SK-N-SH (cell line): Measurements from ENCODE around the gene NTRK2. TPM values are rescaled to one million over a fixed set of nuclear protein-coding genes. Genes with fewer than 3 reads are reported as not detected.

Experiments used
- CTCF ChIA-PET: fragments of 300-600, 350-600 bp; formaldehyde crosslinking; extraction: SDS; loops from one replicate; lab custom pipeline; 2021; lab: Yijun Ruan, JAX
- POLR2A ChIA-PET: fragments of 350-600 bp; sonication (Branson Sonifier 250); formaldehyde crosslinking; extraction: SDS; loops from one replicate; lab custom pipeline; 2020; ENCODE audit warnings: antibody characterized with exemption, inconsistent platforms; lab: Yijun Ruan, JAX
- DNase-seq: peaks from one replicate; pipeline ENCODE4 v3.0.0; 2012
- H2AFZ ChIP-seq: fragments of 200-600 bp; sonication (generic); 2 replicates; pipeline ENCODE4 v1.8.1; 2016; ENCODE audit warnings: antibody characterized with exemption, mild to moderate bottlenecking, low read depth
- H3F3A ChIP-seq: fragments of 200-600 bp; sonication (generic); replicated peaks from 2 replicates; pipeline ENCODE3; 2016; ENCODE audit warnings: antibody characterized with exemption, mild to moderate bottlenecking; ENCODE audit not compliant: insufficient read depth
- H3K27ac ChIP-seq, 2 experiments: fragments of 200-500 bp in 1 of 2; fragments of 200-600 bp in 1 of 2; sonication (Bioruptor generic) in 1 of 2; sonication (generic), shearing (Covaris generic) in 1 of 2; 2 replicates each; pipeline versions ENCODE4 v1.5.1 to v1.6.1; 2014 to 2016; ENCODE audit warnings: low read depth in 2 of 2, inconsistent platforms in 1 of 2, low read length in 1 of 2, mild to moderate bottlenecking in 1 of 2, mixed read lengths in 1 of 2
- H3K27me3 ChIP-seq: fragments of 200-600 bp; sonication (generic), shearing (Covaris generic); 2 replicates; pipeline ENCODE4 v1.6.1; 2016; ENCODE audit warnings: mixed run types; ENCODE audit not compliant: insufficient read depth
- H3K36me3 ChIP-seq, 2 experiments: fragments of 200-500 bp in 1 of 2; fragments of 200-600 bp in 1 of 2; sonication (Bioruptor generic) in 1 of 2; sonication (generic) in 1 of 2; replicated peaks in 1 of 2; 2 replicates each; pipeline versions ENCODE3 to v1.5.1; 2014 to 2016; ENCODE audit warnings: low read length in 1 of 2, mild to moderate bottlenecking in 1 of 2; ENCODE audit not compliant: insufficient read depth in 2 of 2, control insufficient read depth in 1 of 2
- H3K4me1 ChIP-seq, 2 experiments: fragments of 200-500 bp in 1 of 2; fragments of 200-600 bp in 1 of 2; sonication (Bioruptor generic) in 1 of 2; sonication (generic), shearing (Covaris generic) in 1 of 2; 2 replicates each; pipeline versions ENCODE4 v1.5.1 to v1.6.1; 2014 to 2016; ENCODE audit warnings: low read depth in 1 of 2, low read length in 1 of 2, mixed run types in 1 of 2; ENCODE audit not compliant: insufficient read depth in 2 of 2, control insufficient read depth in 1 of 2
- H3K4me2 ChIP-seq: fragments of 200-600 bp; sonication (generic), shearing (Covaris generic); 2 replicates; pipeline ENCODE4 v1.6.1; 2017; ENCODE audit warnings: mixed run types
- H3K4me3 ChIP-seq, 2 experiments: fragments of 200-500 bp in 1 of 2; fragments of 200-600 bp in 1 of 2; sonication (Bioruptor generic) in 1 of 2; sonication (generic), shearing (Covaris generic) in 1 of 2; 2 replicates each; pipeline versions ENCODE4 v1.5.1 to v1.8.1; 2014 to 2016; ENCODE audit warnings: low read depth in 2 of 2, inconsistent platforms in 1 of 2, low read length in 1 of 2, mild to moderate bottlenecking in 1 of 2, mixed read lengths in 1 of 2, moderate library complexity in 1 of 2
- H3K79me2 ChIP-seq: fragments of 200-600 bp; sonication (generic); 2 replicates; pipeline ENCODE4 v1.8.1; 2017; ENCODE audit warnings: mild to moderate bottlenecking; ENCODE audit not compliant: insufficient read depth
- H3K9ac ChIP-seq: fragments of 200-600 bp; sonication (generic); 2 replicates; pipeline ENCODE4 v1.6.1; 2017; ENCODE audit warnings: mixed run types
- H3K9me2 ChIP-seq: fragments of 200-600 bp; sonication (generic); 2 replicates; pipeline ENCODE4 v1.6.1; 2017; ENCODE audit warnings: mixed run types
- H3K9me3 ChIP-seq: fragments of 200-600 bp; sonication (generic); 2 replicates; pipeline ENCODE4 v1.6.1; 2017; ENCODE audit warnings: mixed run types, mild to moderate bottlenecking, moderate library complexity
- H4K20me1 ChIP-seq: fragments of 200-600 bp; sonication (generic); 2 replicates; pipeline ENCODE4 v1.6.1; 2017; ENCODE audit warnings: mild to moderate bottlenecking, mixed run types; ENCODE audit not compliant: insufficient read depth
- ELF1 ChIP-seq: IDR thresholded peaks from 2 replicates; pipeline ENCODE4 v1.4.0; 2012
- EZH2phosphoT487 ChIP-seq: fragments of 200-600 bp; sonication (generic); IDR thresholded peaks from 2 replicates; pipeline ENCODE4 v1.6.1; 2017; ENCODE audit warnings: low read depth, mixed run types, mild to moderate bottlenecking, antibody characterized with exemption, moderate library complexity, borderline replicate concordance
- FOXJ3 ChIP-seq: sonication (generic); formaldehyde crosslinking; IDR thresholded peaks from 2 replicates; pipeline ENCODE4 v1.5.1; 2020; ENCODE audit warnings: mild to moderate bottlenecking, missing genetic modification reagents
- FOXM1 ChIP-seq: IDR thresholded peaks from 2 replicates; pipeline ENCODE4 v1.4.0; 2012; ENCODE audit warnings: low read depth, mild to moderate bottlenecking
- GABPA ChIP-seq: IDR thresholded peaks from 2 replicates; pipeline ENCODE4 v1.4.0; 2012; ENCODE audit warnings: low read depth, mild to moderate bottlenecking
- IRF3 ChIP-seq: fragments of 150-350 bp; IDR thresholded peaks from 2 replicates; pipeline ENCODE4 v1.6.1; 2016; ENCODE audit warnings: mild to moderate bottlenecking, low read depth, low read length
- MEF2A ChIP-seq: IDR thresholded peaks from 2 replicates; pipeline ENCODE4 v1.4.0; 2012; ENCODE audit warnings: low read depth, borderline replicate concordance
- NFIC ChIP-seq: IDR thresholded peaks from 2 replicates; pipeline ENCODE4 v1.4.0; 2012; ENCODE audit warnings: borderline replicate concordance
- POLR2AphosphoS5 ChIP-seq: IDR thresholded peaks from 2 replicates; pipeline ENCODE4 v1.6.1; 2012; ENCODE audit warnings: low read depth, low read length
- RAD21 ChIP-seq: IDR thresholded peaks from 2 replicates; pipeline ENCODE4 v1.6.1; 2012; ENCODE audit warnings: mild to moderate bottlenecking, low read length
- RFX5 ChIP-seq: IDR thresholded peaks from 2 replicates; pipeline ENCODE4 v1.6.1; 2012; ENCODE audit warnings: mild to moderate bottlenecking, improper control_type of control experiment, low read length
- RXRA ChIP-seq: IDR thresholded peaks from 2 replicates; pipeline ENCODE4 v1.4.0; 2012; ENCODE audit warnings: low read depth, mild to moderate bottlenecking, borderline replicate concordance
- SIN3A ChIP-seq: IDR thresholded peaks from 2 replicates; pipeline ENCODE4 v1.6.1; 2012; ENCODE audit warnings: low read depth, mild to moderate bottlenecking, low read length, moderate library complexity, borderline replicate concordance
- USF1 ChIP-seq: IDR thresholded peaks from 2 replicates; pipeline ENCODE4 v1.4.0; 2012; ENCODE audit warnings: low read depth, borderline replicate concordance
- YY1 ChIP-seq: IDR thresholded peaks from 2 replicates; pipeline ENCODE4 v1.4.0; 2012; ENCODE audit warnings: low read depth, mild to moderate bottlenecking
- ZBTB33 ChIP-seq: IDR thresholded peaks from 2 replicates; pipeline ENCODE4 v1.4.0; 2012; ENCODE audit warnings: low read depth, borderline replicate concordance
- WGBS: methylation state at CpG from one replicate; pipeline ENCODE4 v1.1.6; 2017; ENCODE audit warnings: low lambda C conversion rate; 5-methylcytosine and 5-hydroxymethylcytosine counted together
- polyA plus RNA-seq, 3 experiments: library from polyadenylated mRNA; depleted of rRNA; stranded (reverse); fragments of >200 nt; gene quantifications; 2 replicates each; pipeline ENCODE4 v1.2.3, GENCODE V29; 2012
- TF ChIP-seq, protein P1 (sequence below): IDR thresholded peaks from 2 replicates; pipeline ENCODE4 v1.4.0; 2012; ENCODE audit warnings: low read depth
- TF ChIP-seq, protein P2 (sequence below): fragments of 200-600 bp; sonication (generic); IDR thresholded peaks from 2 replicates; pipeline ENCODE4 v1.6.1; 2017; ENCODE audit warnings: antibody characterized with exemption, mild to moderate bottlenecking, moderate library complexity
- TF ChIP-seq, protein P3 (sequence below): fragments of 150-350 bp; IDR thresholded peaks from 2 replicates; pipeline ENCODE4 v1.6.1; 2017; ENCODE audit warnings: antibody characterized with exemption, low read length, low read depth, borderline replicate concordance

The NTRK2 gene
- polyA plus RNA-seq, 1 of the 3 experiments (the other 2 are of a cell fraction): 0.05 TPM

- ChIA-PET CTCF (no interaction called here), POLR2A (no interaction called here)
- Histone ChIP-seq H3K27ac (no peak overlapping the region), H3K79me2 (no peaks in the 10 kb centered on the region), H3K36me3 (no peaks in the 10 kb centered on the region), H3K9ac (no peak overlapping the region), H3K4me1 (no peaks in the 10 kb centered on the region), H3K4me3 (no peak overlapping the region), H3K9me2 (no peaks in the 10 kb centered on the region), H4K20me1 (no peaks in the 10 kb centered on the region), H3K27me3 (no peaks in the 10 kb centered on the region), H3K4me2 (no peak overlapping the region), H3F3A (no peaks in the 10 kb centered on the region), H3K9me3 (no peaks in the 10 kb centered on the region), H2AFZ (no peak overlapping the region)
- DNase-seq: no peak
- TF ChIP-seq IRF3: no peak
- TF ChIP-seq ZBTB33: no peak
- TF ChIP-seq POLR2AphosphoS5: no peak
- TF ChIP-seq USF1: no peak
- no peak for TF ChIP-seq FOXJ3 (CRISPR knock-in tag)
- TF ChIP-seq, protein P1, sequence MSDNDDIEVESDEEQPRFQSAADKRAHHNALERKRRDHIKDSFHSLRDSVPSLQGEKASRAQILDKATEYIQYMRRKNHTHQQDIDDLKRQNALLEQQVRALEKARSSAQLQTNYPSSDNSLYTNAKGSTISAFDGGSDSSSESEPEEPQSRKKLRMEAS: no peak
- no peak for TF ChIP-seq YY1
- no peak for TF ChIP-seq NFIC
- TF ChIP-seq SIN3A: no peak
- no peak for TF ChIP-seq RAD21
- TF ChIP-seq ELF1: no peak
- TF ChIP-seq GABPA: no peak
- no peak for TF ChIP-seq EZH2phosphoT487
- no peak for TF ChIP-seq RXRA
- TF ChIP-seq MEF2A: no peak
- TF ChIP-seq, protein P2, sequence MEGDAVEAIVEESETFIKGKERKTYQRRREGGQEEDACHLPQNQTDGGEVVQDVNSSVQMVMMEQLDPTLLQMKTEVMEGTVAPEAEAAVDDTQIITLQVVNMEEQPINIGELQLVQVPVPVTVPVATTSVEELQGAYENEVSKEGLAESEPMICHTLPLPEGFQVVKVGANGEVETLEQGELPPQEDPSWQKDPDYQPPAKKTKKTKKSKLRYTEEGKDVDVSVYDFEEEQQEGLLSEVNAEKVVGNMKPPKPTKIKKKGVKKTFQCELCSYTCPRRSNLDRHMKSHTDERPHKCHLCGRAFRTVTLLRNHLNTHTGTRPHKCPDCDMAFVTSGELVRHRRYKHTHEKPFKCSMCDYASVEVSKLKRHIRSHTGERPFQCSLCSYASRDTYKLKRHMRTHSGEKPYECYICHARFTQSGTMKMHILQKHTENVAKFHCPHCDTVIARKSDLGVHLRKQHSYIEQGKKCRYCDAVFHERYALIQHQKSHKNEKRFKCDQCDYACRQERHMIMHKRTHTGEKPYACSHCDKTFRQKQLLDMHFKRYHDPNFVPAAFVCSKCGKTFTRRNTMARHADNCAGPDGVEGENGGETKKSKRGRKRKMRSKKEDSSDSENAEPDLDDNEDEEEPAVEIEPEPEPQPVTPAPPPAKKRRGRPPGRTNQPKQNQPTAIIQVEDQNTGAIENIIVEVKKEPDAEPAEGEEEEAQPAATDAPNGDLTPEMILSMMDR: no peak
- TF ChIP-seq, protein P3, sequence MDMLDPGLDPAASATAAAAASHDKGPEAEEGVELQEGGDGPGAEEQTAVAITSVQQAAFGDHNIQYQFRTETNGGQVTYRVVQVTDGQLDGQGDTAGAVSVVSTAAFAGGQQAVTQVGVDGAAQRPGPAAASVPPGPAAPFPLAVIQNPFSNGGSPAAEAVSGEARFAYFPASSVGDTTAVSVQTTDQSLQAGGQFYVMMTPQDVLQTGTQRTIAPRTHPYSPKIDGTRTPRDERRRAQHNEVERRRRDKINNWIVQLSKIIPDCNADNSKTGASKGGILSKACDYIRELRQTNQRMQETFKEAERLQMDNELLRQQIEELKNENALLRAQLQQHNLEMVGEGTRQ: no peak
- no peak for TF ChIP-seq RFX5
- TF ChIP-seq FOXM1: no peak
- WGBS: 11% methylated on average over 1 of the region's 1 CpG
Observed at GRCh38 chr9:84974258-84974657, 304.7 kb downstream of the NTRK2 start.
